IMR-90 (cell line): ENCODE results near the gene C11orf21. TPM values are rescaled to one million over a fixed set of nuclear protein-coding genes. Genes with fewer than 3 reads are reported as not detected.

Source experiments
- ATAC-seq: fragments of 200-7000 bp; cut with Tn5 transposase; 2 replicates; pipeline ENCODE4 v1.9.1; 2020; ENCODE audit warnings: low read depth, mild to moderate bottlenecking, moderate library complexity
- BruUV-seq: library from RNA; stranded (reverse); fragments of 400-500 nt; replicated peaks from 2 replicates; lab custom pipeline; 2021; lab: Mats Ljungman, UMichigan
- CTCF ChIA-PET: fragments of 300-600 bp; formaldehyde crosslinking; extraction: SDS; loops from one replicate; lab custom pipeline; 2021; ENCODE audit warnings: antibody characterized with exemption; lab: Yijun Ruan, JAX
- POLR2A ChIA-PET: fragments of 300-600 bp; sonication (Branson Sonifier 250); formaldehyde crosslinking; loops from one replicate; lab custom pipeline; 2022; ENCODE audit warnings: antibody characterized with exemption; ENCODE audit not compliant: unreplicated experiment; lab: Charles Lee
- DNase-seq: peaks from one replicate; pipeline ENCODE4 v3.0.0; 2013
- H2AFZ ChIP-seq: replicated peaks from 2 replicates; pipeline ENCODE3; 2013; ENCODE audit warnings: low read length, mild to moderate bottlenecking; ENCODE audit not compliant: poor library complexity
- H2AK5ac ChIP-seq: 2 replicates; pipeline ENCODE4 v1.6.1; 2013; ENCODE audit warnings: low read depth, low read length, inconsistent platforms
- H2AK9ac ChIP-seq: replicated peaks from 2 replicates; pipeline ENCODE3; 2013; ENCODE audit warnings: mild to moderate bottlenecking, low read depth, low read length, moderate library complexity; ENCODE audit not compliant: poor library complexity
- H2BK120ac ChIP-seq: 2 replicates; pipeline ENCODE4 v1.6.1; 2013; ENCODE audit warnings: low read depth, low read length, inconsistent platforms
- H2BK15ac ChIP-seq: 3 replicates; pipeline ENCODE4 v1.6.1; 2013; ENCODE audit warnings: low read depth, low read length, inconsistent platforms
- H2BK20ac ChIP-seq: 2 replicates; pipeline ENCODE4 v1.6.1; 2013; ENCODE audit warnings: low read depth, mild to moderate bottlenecking, inconsistent platforms, low read length, moderate library complexity
- H2BK5ac ChIP-seq: 2 replicates; pipeline ENCODE4 v1.6.1; 2013; ENCODE audit warnings: mild to moderate bottlenecking, low read depth, low read length, inconsistent platforms; ENCODE audit not compliant: poor library complexity, severe bottlenecking
- H3K14ac ChIP-seq: replicated peaks from 2 replicates; pipeline ENCODE4 v1.6.1; 2013; ENCODE audit warnings: low read depth, low read length, inconsistent platforms
- H3K18ac ChIP-seq: 2 replicates; pipeline ENCODE4 v1.6.1; 2013; ENCODE audit warnings: low read depth, low read length, control low read depth
- H3K23ac ChIP-seq: 2 replicates; pipeline ENCODE4 v1.6.1; 2013; ENCODE audit warnings: low read depth, low read length, inconsistent platforms
- H3K27ac ChIP-seq: 2 replicates; pipeline ENCODE4 v1.5.1; 2013; ENCODE audit warnings: mild to moderate bottlenecking, control low read depth, low read length; ENCODE audit not compliant: insufficient read depth
- H3K27me3 ChIP-seq: 2 replicates; pipeline ENCODE4 v1.6.1; 2013; ENCODE audit warnings: low read length; ENCODE audit not compliant: control insufficient read depth, insufficient read depth
- H3K36me3 ChIP-seq: 2 replicates; pipeline ENCODE4 v1.6.1; 2013; ENCODE audit warnings: low read length, mixed read lengths; ENCODE audit not compliant: control insufficient read depth, insufficient read depth
- H3K4ac ChIP-seq: 2 replicates; pipeline ENCODE4 v1.6.1; 2013; ENCODE audit warnings: low read depth, low read length, inconsistent platforms
- H3K4me1 ChIP-seq: 2 replicates; pipeline ENCODE4 v1.6.1; 2013; ENCODE audit warnings: low read length, mixed read lengths; ENCODE audit not compliant: control insufficient read depth, insufficient read depth
- H3K4me2 ChIP-seq: 2 replicates; pipeline ENCODE4 v1.6.1; 2013; ENCODE audit warnings: low read depth, mild to moderate bottlenecking, control low read depth, low read length, moderate library complexity
- H3K4me3 ChIP-seq: 2 replicates; pipeline ENCODE4 v1.5.1; 2013; ENCODE audit warnings: low read depth, mild to moderate bottlenecking, control low read depth, low read length, moderate library complexity; ENCODE audit not compliant: insufficient read depth
- H3K56ac ChIP-seq: 2 replicates; pipeline ENCODE4 v1.6.1; 2013; ENCODE audit warnings: low read length, inconsistent platforms; ENCODE audit not compliant: insufficient read depth; ENCODE audit errors: extremely low read depth
- H3K79me1 ChIP-seq, 2 experiments: 2 replicates each; pipeline ENCODE4 v1.6.1; 2013; ENCODE audit warnings: low read length in 2 of 2, inconsistent platforms in 1 of 2, low read depth in 1 of 2
- H3K9ac ChIP-seq: 2 replicates; pipeline ENCODE4 v1.6.1; 2013; ENCODE audit warnings: low read depth, low read length, control low read depth
- H3K9me1 ChIP-seq: 2 replicates; pipeline ENCODE4 v1.6.1; 2013; ENCODE audit warnings: low read length, inconsistent platforms; ENCODE audit not compliant: insufficient read depth
- H3K9me3 ChIP-seq: 2 replicates; pipeline ENCODE4 v1.6.1; 2013; ENCODE audit warnings: low read length; ENCODE audit not compliant: control insufficient read depth, insufficient read depth
- H4K20me1 ChIP-seq: 2 replicates; pipeline ENCODE4 v1.6.1; 2013; ENCODE audit warnings: low read length, inconsistent platforms; ENCODE audit not compliant: insufficient read depth
- H4K5ac ChIP-seq: 2 replicates; pipeline ENCODE4 v1.6.1; 2013; ENCODE audit warnings: mild to moderate bottlenecking, low read depth, low read length, control low read depth
- H4K8ac ChIP-seq, 2 experiments: 2 replicates each; pipeline ENCODE4 v1.6.1; 2013; ENCODE audit warnings: low read depth in 2 of 2, low read length in 2 of 2, control low read depth in 1 of 2, inconsistent platforms in 1 of 2
- H4K91ac ChIP-seq: 2 replicates; pipeline ENCODE4 v1.6.1; 2013; ENCODE audit warnings: low read depth, low read length, inconsistent platforms; ENCODE audit not compliant: insufficient read depth
- FOS ChIP-seq: fragments of 150-350 bp; IDR thresholded peaks from 2 replicates; pipeline ENCODE4 v1.6.1; 2016; ENCODE audit warnings: low read depth, low read length
- MAZ ChIP-seq: IDR thresholded peaks from 2 replicates; pipeline ENCODE4 v1.6.1; 2012; ENCODE audit warnings: low read depth, mild to moderate bottlenecking, low read length, improper control_type of control experiment, moderate library complexity, borderline replicate concordance
- MXI1 ChIP-seq: IDR thresholded peaks from 2 replicates; pipeline ENCODE4 v1.6.1; 2012; ENCODE audit warnings: low read depth, mild to moderate bottlenecking, low read length, moderate library complexity, borderline replicate concordance
- NFE2L2 ChIP-seq: fragments of 150-350 bp; IDR thresholded peaks from 2 replicates; pipeline ENCODE4 v1.6.1; 2016; ENCODE audit warnings: low read depth, mild to moderate bottlenecking, low read length
- RAD21 ChIP-seq: IDR thresholded peaks from 2 replicates; pipeline ENCODE4 v1.6.1; 2012; ENCODE audit warnings: low read length, improper control_type of control experiment
- RCOR1 ChIP-seq: IDR thresholded peaks from 2 replicates; pipeline ENCODE4 v1.6.1; 2012; ENCODE audit warnings: mild to moderate bottlenecking, low read length, improper control_type of control experiment; ENCODE audit not compliant: insufficient replicate concordance
- WGBS, 2 experiments: methylation state at CpG; one replicate each; pipeline versions ENCODE4 v1.1.5 to v1.1.7; 2013; ENCODE audit warnings: missing lambda C conversion rate in 2 of 2; ENCODE audit not compliant: insufficient read length in 1 of 2; ENCODE audit errors: extremely low coverage in 2 of 2; 5-methylcytosine and 5-hydroxymethylcytosine counted together
- dilution Hi-C: fragments of 300-500 bp; cut with HindIII; formaldehyde crosslinking; loops from one replicate; pipeline ENCODE4 v1.14.3; 2018; ENCODE audit warnings: low sequenced_read_pairs; ENCODE audit not compliant: unreplicated experiment
- in situ Hi-C: fragments of 300-500 bp; cut with MboI; formaldehyde crosslinking; loops from 3 replicates; pipeline ENCODE4 v1.14.3; 2019; ENCODE audit warnings: low sequenced_read_pairs, inconsistent platforms, mixed read lengths
- intact Hi-C: fragments of 100-400 bp; cut with micrococcal nuclease; formaldehyde crosslinking; loops from 2 replicates; pipeline ENCODE4 v1.10.0; 2022
- polyA plus RNA-seq, 3 experiments: library from polyadenylated mRNA; depleted of rRNA; stranded (reverse); fragments of >200 nt; gene quantifications; 2 replicates each; pipeline ENCODE4 v1.2.3, GENCODE V29; 2012; ENCODE audit warnings: low replicate concordance in 1 of 3
- total RNA-seq: library from RNA; depleted of rRNA; stranded (reverse); fragments of >200 nt; gene quantifications from 2 replicates; pipeline ENCODE4 v1.2.3, GENCODE V29; 2012

The C11orf21 gene
- total and polyA plus RNA-seq, 2 of the 4 experiments (the other 2 are of a cell fraction) = not detected

DNA sequence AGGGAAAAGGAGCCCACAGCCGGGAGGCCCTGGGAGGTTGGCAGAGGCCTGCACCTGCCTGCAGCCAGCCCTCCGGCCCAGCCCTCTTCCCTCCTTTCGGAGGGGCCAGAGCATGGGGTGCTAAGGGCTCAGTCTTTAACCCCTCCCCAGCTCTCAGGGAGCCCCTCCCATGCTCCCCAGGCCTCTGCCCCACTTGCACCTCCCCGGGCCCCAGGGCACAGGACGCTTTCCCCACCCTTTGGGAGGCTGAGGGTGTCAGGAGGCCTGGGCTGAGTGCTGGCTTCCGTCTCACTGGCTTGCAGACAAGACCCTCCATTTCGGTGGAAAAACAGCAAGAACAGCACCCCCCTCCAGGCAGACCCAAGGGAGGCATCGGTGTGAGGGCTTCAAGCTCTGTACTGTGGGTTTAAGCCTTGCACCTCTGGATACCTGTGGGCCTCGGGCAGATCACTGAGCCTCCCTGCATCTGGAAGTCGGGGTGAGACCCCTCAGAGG, 38.6 kb downstream of the C11orf21 start:
- no peak for ATAC-seq
- H3K23ac ChIP-seq = no peak overlapping the region
- H4K91ac ChIP-seq = no peak overlapping the region
- in situ Hi-C loops (no loop called here), dilution Hi-C loops (no loop called here), intact Hi-C loops (no loop called here)
- BruUV-seq = no TSS peak
- no peak overlapping the region for H3K27ac ChIP-seq
- H2BK5ac ChIP-seq = no peak overlapping the region
- H2AFZ ChIP-seq = no peak overlapping the region
- no peaks in the 10 kb centered on the region for H3K9me1 ChIP-seq
- H3K4me3 ChIP-seq = no peak overlapping the region
- H2AK9ac ChIP-seq = no peak overlapping the region
- no peak for TF ChIP-seq MXI1
- TF ChIP-seq NFE2L2 = no peak
- TF ChIP-seq RCOR1 = no peak
- TF ChIP-seq FOS = no peak
- no peak for TF ChIP-seq MAZ
- no peak for TF ChIP-seq RAD21
- no peak overlapping the region for H3K56ac ChIP-seq
- H3K36me3 ChIP-seq = no peaks in the 10 kb centered on the region
- H3K4ac ChIP-seq = no peak overlapping the region
- peaks cover 58% of the 10 kb centered on the region for H3K27me3 ChIP-seq
- CTCF ChIA-PET = no interaction called here
- POLR2A ChIA-PET = no interaction called here
- H4K20me1 ChIP-seq = no peaks in the 10 kb centered on the region
- no peak overlapping the region for H4K8ac ChIP-seq
- no peak overlapping the region for H4K5ac ChIP-seq
- H3K79me1 ChIP-seq = no peaks in the 10 kb centered on the region
- no peak overlapping the region for H2BK120ac ChIP-seq
- no peaks in the 10 kb centered on the region for H3K4me1 ChIP-seq
- H3K14ac ChIP-seq = no peak overlapping the region
- DNase-seq = no peak
- no peak overlapping the region for H3K4me2 ChIP-seq
- no peaks in the 10 kb centered on the region for H3K9me3 ChIP-seq
- no peak overlapping the region for H2BK15ac ChIP-seq
- H3K18ac ChIP-seq = no peak overlapping the region
- no peak overlapping the region for H3K9ac ChIP-seq
- H2BK20ac ChIP-seq = no peak overlapping the region
- no peak overlapping the region for H2AK5ac ChIP-seq
- WGBS, 2 experiments = no CpG with 5 or more reads among the region's 10 CpGs
